GM12878 (cell line): Measurements from ENCODE around the gene UNC5B. TPM values are rescaled to one million over a fixed set of nuclear protein-coding genes. Genes with fewer than 3 reads are reported as not detected.

Source experiments
- ATAC-seq: fragments of 200-7000 bp; cut with Tn5 transposase; 3 replicates; pipeline ENCODE4 v1.9.1; 2020; ENCODE audit warnings: mild to moderate bottlenecking, moderate library complexity
- BruUV-seq: library from RNA; stranded (reverse); fragments of 400-500 nt; replicated peaks from 2 replicates; lab custom pipeline; 2021; lab: Mats Ljungman, UMichigan
- CTCF ChIA-PET: fragments of 300-600 bp; sonication (Branson Sonifier 250); formaldehyde crosslinking; extraction: SDS; loops from one replicate; lab custom pipeline; 2021; ENCODE audit warnings: inconsistent platforms; lab: Yijun Ruan, JAX
- POLR2A ChIA-PET: fragments of 350-600 bp; formaldehyde crosslinking; extraction: SDS; loops from one replicate; lab custom pipeline; 2021; ENCODE audit warnings: inconsistent platforms; lab: Charles Lee
- RAD21 ChIA-PET: fragments of 300-600 bp; sonication (Branson Sonifier 250); formaldehyde crosslinking; loops from one replicate; lab custom pipeline; 2023; ENCODE audit warnings: antibody characterized with exemption; ENCODE audit not compliant: unreplicated experiment; lab: Charles Lee
- SMC1A ChIA-PET: fragments of 300-600 bp; sonication (Branson Sonifier 250); formaldehyde crosslinking; loops from one replicate; lab custom pipeline; 2023; ENCODE audit not compliant: unreplicated experiment, uncharacterized antibody; lab: Charles Lee
- DNase-seq: peaks from one replicate; pipeline ENCODE4 v3.0.0-alpha.2; 2011; ENCODE audit warnings: low read depth, low spot score
- FAIRE-seq: peaks from 3 replicates; lab custom pipeline; 2011; peaks lifted over from hg19 to GRCh38; lab: Jason Lieb, UNC
- H2AFZ ChIP-seq: 2 replicates; pipeline ENCODE4 v1.6.0; 2011; ENCODE audit warnings: low read depth, low read length, control low read depth; ENCODE audit not compliant: control insufficient read depth
- H3K27ac ChIP-seq: 2 replicates; pipeline ENCODE4 v1.5.1; 2011; ENCODE audit warnings: control low read depth; ENCODE audit not compliant: control insufficient read depth, insufficient read depth
- H3K27me3 ChIP-seq, 2 experiments: replicated peaks in 1 of 2; 2 replicates each; pipeline versions ENCODE4 v1.6.0 to v1.6.1; 2011; ENCODE audit warnings: low read length in 1 of 2; ENCODE audit not compliant: control insufficient read depth in 2 of 2, insufficient read depth in 2 of 2
- H3K36me3 ChIP-seq, 2 experiments: 2 replicates each; pipeline ENCODE4 v1.5.1; 2011; ENCODE audit warnings: low read length in 1 of 2; ENCODE audit not compliant: control insufficient read depth in 2 of 2, insufficient read depth in 2 of 2
- H3K4me1 ChIP-seq: 2 replicates; pipeline ENCODE4 v1.6.1; 2011; ENCODE audit warnings: mild to moderate bottlenecking, low read length, moderate library complexity, mixed read lengths; ENCODE audit not compliant: control insufficient read depth, insufficient read depth
- H3K4me2 ChIP-seq: 2 replicates; pipeline ENCODE4 v1.6.0; 2011; ENCODE audit warnings: control low read depth; ENCODE audit not compliant: control insufficient read depth, insufficient read depth
- H3K4me3 ChIP-seq: fragments of 200-600 bp; sonication (generic); 2 replicates; pipeline ENCODE4 v1.5.1; 2016
- H3K79me2 ChIP-seq: 2 replicates; pipeline ENCODE4 v1.6.0; 2011; ENCODE audit warnings: low read length; ENCODE audit not compliant: control insufficient read depth, insufficient read depth
- H3K9ac ChIP-seq: 2 replicates; pipeline ENCODE4 v1.8.0; 2011; ENCODE audit warnings: low read length, control low read depth, mixed read lengths; ENCODE audit not compliant: control insufficient read depth, insufficient read depth
- H3K9me3 ChIP-seq: replicated peaks from 3 replicates; pipeline ENCODE4 v1.5.1; 2011; ENCODE audit warnings: mild to moderate bottlenecking, low read length; ENCODE audit not compliant: control insufficient read depth, insufficient read depth
- H4K20me1 ChIP-seq: 2 replicates; pipeline ENCODE4 v1.6.0; 2011; ENCODE audit not compliant: control insufficient read depth, insufficient read depth
- E2F8 ChIP-seq: fragments of 450-650 bp; IDR thresholded peaks from 2 replicates; pipeline ENCODE4 v1.6.1; 2018; ENCODE audit warnings: mild to moderate bottlenecking, low read depth, moderate library complexity; ENCODE audit not compliant: partially characterized antibody
- whole genome bisulfite sequencing: methylation state at CpG from one replicate; pipeline ENCODE4 v1.1.6; 2016; ENCODE audit warnings: low lambda C conversion rate; ENCODE audit not compliant: insufficient replicate concordance, insufficient coverage; ENCODE audit errors: missing lambda C conversion rate; 5-methylcytosine and 5-hydroxymethylcytosine counted together
- in situ Hi-C: fragments of 300-500 bp; cut with MboI; formaldehyde crosslinking; loops from 9 replicates; pipeline ENCODE4 v1.14.3; 2018; ENCODE audit warnings: mixed read lengths
- intact Hi-C: fragments of 100-400 bp; cut with micrococcal nuclease; formaldehyde crosslinking; loops from one replicate; pipeline ENCODE4 v1.14.2; 2022; ENCODE audit not compliant: unreplicated experiment
- polyA plus RNA-seq, 11 experiments: library from polyadenylated mRNA; depleted of rRNA in 4 of 11; unstranded in 6 of 11; stranded (reverse) in 5 of 11; fragments of >200 nt; fragmentation: Nextera tagmentation in 4 of 11; fragmentation: Illumina TruSeq in 1 of 11; extraction: Ambion mirVana in 4 of 11; extraction: Trizol in 1 of 11; gene quantifications; 1 replicate in 1 of 11; 2 replicates in 10 of 11; pipeline versions ENCODE4 v1.2.1 to v1.2.3, GENCODE V29; 2011 to 2016; ENCODE audit warnings: inconsistent platforms in 2 of 11, missing spikeins in 2 of 11, low read depth in 1 of 11
- total RNA-seq, 4 experiments: library from RNA; depleted of rRNA in 3 of 4; stranded (reverse); fragments of >200 nt in 3 of 4; fragmentation: Illumina TruSeq in 1 of 4; extraction: Trizol in 1 of 4; gene quantifications; 2 replicates each; pipeline versions ENCODE4 v1.2.1 to v1.2.3, GENCODE V29; 2013 to 2021

Gene UNC5B
- total and polyA plus RNA-seq, 10 of the 15 experiments (the other 5 are each of a cell fraction or from before 2014, with no cell fraction given), result 0.03 to 0.08 TPM; not detected in 8

- 26% methylated on average over 6 of the region's 6 CpGs for WGBS
- no peaks in the 10 kb centered on the region for H3K9me3 ChIP-seq
- no peaks in the 10 kb centered on the region for H3K79me2 ChIP-seq
- CTCF ChIA-PET, result no interaction called here
- SMC1A ChIA-PET, result no interaction called here
- TF ChIP-seq E2F8, result no peak
- TF ChIP-seq, all 136 proteins: peak for 0
- ATAC-seq (no peak), FAIRE-seq (no peak), DNase-seq (no peak)
- ChIA-PET POLR2A (no interaction called here), RAD21 (no interaction called here)
- intact Hi-C loops (no loop called here), in situ Hi-C loops (no loop called here)
- no TSS peak for BruUV-seq
- H3K4me2 ChIP-seq, result no peak overlapping the region
- H3K27ac ChIP-seq, result no peak overlapping the region
- H3K9ac ChIP-seq, result no peak overlapping the region
- H3K36me3 ChIP-seq, result no peaks in the 10 kb centered on the region
- H2AFZ ChIP-seq, result no peak overlapping the region
- no peaks in the 10 kb centered on the region for H4K20me1 ChIP-seq
- peaks cover 0 to 4% of the 10 kb centered on the region in 2 experiments; a peak in 2 of 4 replicates for H3K27me3 ChIP-seq
- no peak overlapping the region for H3K4me3 ChIP-seq
- H3K4me1 ChIP-seq, result no peaks in the 10 kb centered on the region
Measured at GRCh38 chr10:71243756-71244395, 31.5 kb downstream of the UNC5B start.
